GM21717 (cell line): ENCODE data around the gene ROPN1.
A peak's percentile ranks its signal among the peaks of the same experiment; 100 is the strongest.
"Not testable (repeated sequence)": the region's sequence is repeated elsewhere in the genome, so short reads cannot be mapped to it uniquely, and the experiment has no call there.

Experiments
- ATAC-seq: cut with Tn5 transposase; IDR thresholded peaks from one replicate; pipeline ENCODE4 v1.9.1; 2021; ENCODE audit warnings: mild to moderate bottlenecking, moderate library complexity; ENCODE audit not compliant: unreplicated experiment

ROPN1 gene

GRCh38 chr3:123991730-123992588 lies at the start of gene ROPN1:
ROPN1 (minus strand) TSS chr3:123992124; CDS start chr3:123980481, 11,643 bp downstream.
- ATAC-seq: not testable (repeated sequence)

- no peak for ATAC-seq
Measured at GRCh38 chr3:124041553-124041952, 49.6 kb upstream of the ROPN1 start.

GRCh38 chr3:124037326-124037725 lies 45.4 kb upstream of the ROPN1 start:
- ATAC-seq: no peak

GRCh38 chr3:124036214-124036613 lies 44.3 kb upstream of the ROPN1 start:
- ATAC-seq: not testable (repeated sequence)

GRCh38 chr3:124035463-124036121 lies 43.7 kb upstream of the ROPN1 start:
- ATAC-seq: no peak

GRCh38 chr3:124034844-124035152 lies 42.9 kb upstream of the ROPN1 start:
- ATAC-seq: no peak

- no peak for ATAC-seq
Measured at GRCh38 chr3:124034016-124034843, 42.3 kb upstream of the ROPN1 start.

GRCh38 chr3:124033360-124034015 lies 41.6 kb upstream of the ROPN1 start, which contains the start of gene KALRN:
KALRN (plus strand) TSS chr3:124033369.
- no peak for ATAC-seq

- ATAC-seq: peak; percentile 86
Measured at GRCh38 chr3:124032881-124033359, 41.0 kb upstream of the ROPN1 start.

GRCh38 chr3:124032311-124032880 lies 40.5 kb upstream of the ROPN1 start:
- ATAC-seq: no peak

- no peak for ATAC-seq
Measured at GRCh38 chr3:124026516-124026915, 34.6 kb upstream of the ROPN1 start.

- not testable (repeated sequence) for ATAC-seq
Measured at GRCh38 chr3:124023531-124023930, 31.6 kb upstream of the ROPN1 start.

GRCh38 chr3:124019291-124019690 lies 27.4 kb upstream of the ROPN1 start:
- no peak for ATAC-seq

- not testable (repeated sequence) for ATAC-seq
Measured at GRCh38 chr3:124017502-124017901, 25.6 kb upstream of the ROPN1 start.

GRCh38 chr3:124016483-124016882 lies 24.6 kb upstream of the ROPN1 start:
- ATAC-seq: not testable (repeated sequence)

GRCh38 chr3:124014366-124014942 lies 22.5 kb upstream of the ROPN1 start:
- ATAC-seq: no peak

- ATAC-seq: not testable (repeated sequence)
Measured at GRCh38 chr3:124008321-124008720, 16.4 kb upstream of the ROPN1 start.

GRCh38 chr3:124007186-124007585 lies 15.3 kb upstream of the ROPN1 start:
- no peak for ATAC-seq

GRCh38 chr3:124002405-124003079 lies 10.6 kb upstream of the ROPN1 start:
- ATAC-seq: not testable (repeated sequence)
